ENCODE data around the gene COX6A1. TPM values are rescaled to one million over a fixed set of nuclear protein-coding genes. Genes with fewer than 3 reads are reported as not detected.

COX6A1 gene
- total RNA-seq, result 928 TPM

- Histone ChIP-seq H3K4me3 (peak within 1 kb of the TSS; percentile 80), H3K36me3 (peaks cover 0 to 12% of the 10 kb centered on the region in 2 donors), H3K27me3 (no peaks in the 10 kb centered on the region), H3K27ac (peak within 1 kb of the TSS; percentile 88), H3K4me1 (peaks cover 18% of the 10 kb centered on the region), H3K9me3 (no peaks in the 10 kb centered on the region)
- TF ChIP-seq CTCF (IDR thresholded peaks at IDR 0.05) (no peak), POLR2A (IDR thresholded peaks at IDR 0.05) (peak in 1 of 2 donors; percentile 25), POLR2AphosphoS5 (IDR thresholded peaks at IDR 0.05; ENCODE audit: insufficient read depth in 1 of 2, low read depth in 1 of 2) (peak; percentile 86 to 95)
- DNase-seq (ENCODE audit: extremely low spot score in 2 of 2), result peak in 1 of 2 donors; percentile 95
- intact Hi-C loops (cut with DNase I), result no loop called here
These were observed at the start of gene COX6A1 for GRCh38 chr12:120437735-120438494. Gene COX6A1, plus strand, starts transcription at chr12:120438113. Its CDS starts 14 bp downstream, at chr12:120438127.

- no peaks in the 10 kb centered on the region for H3K9me3 ChIP-seq
- TF ChIP-seq POLR2A (IDR thresholded peaks at IDR 0.05) (no peak), CTCF (IDR thresholded peaks at IDR 0.05) (no peak), POLR2AphosphoS5 (IDR thresholded peaks at IDR 0.05; ENCODE audit: insufficient read depth in 1 of 2, low read depth in 1 of 2) (no peak)
- H3K27me3 ChIP-seq, result no peaks in the 10 kb centered on the region
- H3K27ac ChIP-seq, result no peak overlapping the region
- H3K36me3 ChIP-seq, result no peaks in the 10 kb centered on the region
- no peak for DNase-seq (ENCODE audit: extremely low spot score in 2 of 2)
- peak overlapping the region in 1 of 2 donors; percentile 13 for H3K4me3 ChIP-seq
- H3K4me1 ChIP-seq, result peaks cover 6% of the 10 kb centered on the region
- intact Hi-C loops (cut with DNase I), result no loop called here
These were observed 49.0 kb upstream of the COX6A1 start for GRCh38 chr12:120388691-120389481.

GRCh38 chr12:120390540-120391120 is 47.3 kb upstream of the COX6A1 start:
- Histone ChIP-seq H3K36me3 (no peaks in the 10 kb centered on the region), H3K4me1 (peaks cover 6% of the 10 kb centered on the region), H3K27me3 (no peaks in the 10 kb centered on the region), H3K9me3 (no peaks in the 10 kb centered on the region), H3K4me3 (no peak overlapping the region), H3K27ac (no peak overlapping the region)
- TF ChIP-seq POLR2A (IDR thresholded peaks at IDR 0.05) (no peak), CTCF (IDR thresholded peaks at IDR 0.05) (no peak)
- DNase-seq (ENCODE audit: extremely low spot score in 2 of 2), result no peak
- intact Hi-C loops (cut with DNase I), result no loop called here

- H3K4me1 ChIP-seq, result no peaks in the 10 kb centered on the region
- intact Hi-C loops (cut with DNase I), result no loop called here
- TF ChIP-seq POLR2AphosphoS5 (IDR thresholded peaks at IDR 0.05; ENCODE audit: insufficient read depth in 1 of 2, low read depth in 1 of 2) (no peak), CTCF (IDR thresholded peaks at IDR 0.05) (no peak), POLR2A (IDR thresholded peaks at IDR 0.05) (no peak)
- H3K9me3 ChIP-seq, result no peaks in the 10 kb centered on the region
- no peaks in the 10 kb centered on the region for H3K27me3 ChIP-seq
- no peak for DNase-seq (ENCODE audit: extremely low spot score in 2 of 2)
- no peaks in the 10 kb centered on the region for H3K36me3 ChIP-seq
- H3K4me3 ChIP-seq, result no peak overlapping the region
- no peak overlapping the region for H3K27ac ChIP-seq
These were observed 43.2 kb upstream of the COX6A1 start for GRCh38 chr12:120394483-120395367.

Measured in vagina (tissue), 2 donors.